Activated CD4-positive, alpha-beta T cell treated with anti-CD3 and anti-CD28 coated beads, Interleukin-2, amount 50 U/mL, for 1 hour (primary cell): ENCODE data around the gene DAO.

Experiments used
- DNase-seq: peaks from one replicate; pipeline ENCODE4 v3.0.0-alpha.2; 2020

The DAO gene

DNA sequence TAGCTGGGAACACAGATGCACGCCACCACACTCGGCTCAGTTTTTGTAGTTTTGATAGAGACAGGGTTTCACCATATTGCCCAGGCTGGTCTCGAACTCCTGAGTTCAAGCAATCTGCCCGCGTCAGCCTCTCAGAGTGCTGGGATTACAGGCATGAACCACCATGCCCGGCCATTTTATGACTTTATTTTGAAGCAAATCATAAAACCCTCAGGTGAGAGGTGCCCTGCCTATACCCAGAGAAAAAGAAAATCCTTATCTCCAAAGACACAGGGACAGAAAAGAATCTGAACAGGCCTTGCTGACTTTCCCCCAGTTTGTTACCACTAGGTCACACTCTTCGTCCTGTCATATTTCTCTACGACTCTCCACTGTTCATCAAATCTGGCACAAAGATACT is 48.8 kb downstream of the DAO start:
- DNase-seq: no peak

DNA sequence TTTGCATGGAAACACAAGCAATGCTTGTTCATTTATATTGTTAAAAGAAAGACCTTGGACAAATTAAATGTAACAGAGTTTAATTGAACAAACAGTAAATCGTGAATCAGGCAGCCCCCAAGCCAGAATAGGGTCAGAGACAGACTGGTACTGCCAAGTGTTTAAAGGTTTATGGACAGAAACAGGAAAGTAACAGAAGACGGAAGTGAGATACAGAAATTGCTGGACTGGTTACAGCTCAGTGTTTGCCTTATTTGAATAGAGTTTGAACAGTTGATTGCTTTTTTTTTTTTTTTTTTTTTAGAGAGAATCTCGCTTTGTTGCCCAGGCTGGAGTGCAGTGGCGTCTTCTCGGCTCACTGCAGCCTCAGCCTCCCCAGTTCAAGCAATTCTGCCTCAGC is 50.3 kb downstream of the DAO start:
- DNase-seq: no peak

DNA sequence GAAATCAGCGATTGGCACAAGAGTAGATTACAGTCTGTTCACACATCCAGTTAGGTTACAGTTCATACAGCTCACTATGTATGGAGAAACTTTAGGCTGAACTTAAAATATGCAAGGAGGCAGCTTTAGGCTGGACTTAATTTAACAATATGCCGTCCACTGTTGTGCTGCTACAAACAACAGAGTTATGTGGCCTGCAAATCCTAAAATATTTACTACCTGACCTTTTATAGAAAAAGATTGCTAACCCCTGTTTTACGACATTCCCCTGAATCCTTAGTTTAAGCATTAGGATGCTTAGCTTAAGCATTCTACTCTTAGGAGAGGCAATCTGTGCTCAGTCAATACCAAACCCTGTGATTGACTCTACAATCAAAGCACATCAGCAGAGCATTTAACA is 50.9 kb downstream of the DAO start:
- DNase-seq: no peak

DNA sequence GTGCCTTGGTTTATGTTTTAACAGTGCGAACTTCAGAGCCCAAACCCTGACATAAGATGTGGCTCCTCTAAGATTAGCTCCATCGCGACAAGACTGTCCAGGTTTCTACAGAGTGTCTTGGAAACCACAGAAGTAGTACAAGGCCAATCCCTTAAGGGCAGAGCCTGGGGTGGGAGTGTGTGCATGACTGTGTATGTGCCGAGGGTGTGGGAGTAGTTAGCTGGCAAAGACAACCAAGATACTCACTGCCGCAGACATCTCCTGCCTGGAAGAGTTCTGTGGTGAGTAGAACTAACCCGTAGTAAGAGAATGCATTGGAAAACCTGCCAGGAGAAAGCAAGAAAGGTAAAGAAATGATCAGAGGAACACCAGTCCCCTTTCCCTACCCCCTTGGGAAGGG is 54.1 kb downstream of the DAO start:
- DNase-seq: no peak

DNA sequence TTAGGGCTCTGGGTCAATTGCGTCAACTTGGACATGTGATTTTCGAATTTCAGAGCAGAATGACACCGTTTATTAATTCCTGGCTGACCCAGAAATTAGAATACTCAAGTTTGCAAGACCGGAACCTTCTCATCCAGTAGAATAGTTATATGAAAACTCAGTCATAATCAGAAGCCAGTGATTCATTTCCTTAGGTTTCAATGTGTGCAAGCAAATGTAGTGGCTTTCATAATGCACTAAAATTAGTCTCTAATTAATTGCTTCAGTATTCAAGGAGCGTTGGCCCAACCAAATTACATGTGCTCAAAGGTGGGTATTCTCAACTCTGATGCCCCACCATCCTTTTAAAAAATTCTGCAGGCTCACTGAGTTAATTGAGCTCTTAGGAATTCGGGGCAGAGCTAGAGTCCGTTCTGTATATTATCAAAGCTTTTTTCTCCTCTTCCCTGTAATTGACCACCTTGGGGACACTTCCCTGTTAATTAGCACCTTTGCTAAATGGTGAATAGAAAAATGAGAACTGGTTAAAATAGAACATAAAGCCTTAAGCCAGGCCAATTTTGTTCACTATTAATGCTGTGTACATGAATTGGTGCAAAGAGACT is 55.4 kb downstream of the DAO start:
- DNase-seq: no peak

DNA sequence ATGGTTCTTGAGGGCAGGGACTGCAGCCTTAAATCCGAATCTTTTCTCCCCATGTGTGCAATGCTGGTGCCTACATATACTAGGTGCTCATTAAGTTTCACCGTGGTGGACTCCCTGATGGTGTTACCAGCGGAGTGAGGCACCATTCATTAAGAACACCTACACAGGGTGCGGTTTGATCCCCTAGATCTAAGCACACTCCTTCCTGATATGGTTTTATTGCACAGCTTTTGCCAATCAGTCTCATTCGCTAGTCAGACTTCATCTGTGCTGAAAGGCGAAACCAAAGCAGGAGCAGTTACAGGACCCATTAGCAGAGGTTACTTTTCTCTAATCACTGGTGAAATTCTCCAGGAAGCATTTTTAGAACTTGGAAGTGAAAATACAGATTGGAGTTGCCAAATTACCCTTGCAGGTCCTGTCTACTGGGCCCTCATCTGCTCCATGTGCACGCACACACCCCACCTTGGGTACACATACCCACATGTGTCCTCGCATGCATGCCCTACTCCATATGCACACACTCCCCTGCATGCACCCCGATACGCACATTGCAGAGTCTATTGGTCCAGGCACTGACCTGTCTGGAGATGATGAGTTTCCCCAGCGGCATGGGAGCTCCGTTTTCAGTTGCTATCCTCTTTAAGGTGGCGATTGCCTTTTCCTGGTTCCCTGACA is 58.5 kb downstream of the DAO start:
- DNase-seq: no peak

DNA sequence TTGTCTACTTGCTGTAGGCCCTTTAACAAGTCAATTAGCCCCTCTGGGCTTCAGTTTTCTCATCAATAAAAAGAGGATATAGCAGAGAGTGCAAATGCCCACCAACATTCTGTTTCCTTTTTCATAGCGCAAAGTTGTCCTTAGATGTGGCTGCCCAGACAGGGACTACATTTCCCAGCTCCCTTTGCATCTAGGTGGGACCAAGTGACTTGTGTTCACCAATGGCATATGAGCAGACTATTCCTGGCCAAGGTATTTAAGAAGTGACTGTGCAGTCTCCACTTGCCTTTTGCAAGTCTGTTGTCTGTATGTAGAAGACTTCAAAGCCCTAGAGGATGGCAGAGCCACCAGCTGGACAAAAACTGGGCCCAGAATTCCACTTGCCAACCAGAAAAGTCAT is 59.7 kb downstream of the DAO start:
- DNase-seq: no peak

DNA sequence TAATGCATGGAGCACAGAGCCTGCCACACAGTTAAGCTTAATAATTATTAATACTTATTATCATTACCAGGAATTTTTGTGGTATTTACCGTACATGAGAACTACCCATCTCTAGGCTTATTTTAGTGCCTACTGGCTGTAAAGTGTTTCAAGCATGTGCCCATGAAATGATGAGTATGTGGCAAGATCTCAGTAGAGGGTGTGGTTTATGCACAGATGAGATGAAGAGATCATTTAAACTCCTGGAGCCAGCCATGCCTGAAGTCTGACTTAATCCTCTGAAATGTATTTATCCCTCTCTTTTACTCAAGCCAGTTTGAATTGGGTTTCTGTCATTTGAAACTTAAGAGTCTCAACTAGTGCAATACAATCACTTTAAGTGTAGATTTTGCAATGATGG is 60.2 kb downstream of the DAO start:
- DNase-seq: no peak

DNA sequence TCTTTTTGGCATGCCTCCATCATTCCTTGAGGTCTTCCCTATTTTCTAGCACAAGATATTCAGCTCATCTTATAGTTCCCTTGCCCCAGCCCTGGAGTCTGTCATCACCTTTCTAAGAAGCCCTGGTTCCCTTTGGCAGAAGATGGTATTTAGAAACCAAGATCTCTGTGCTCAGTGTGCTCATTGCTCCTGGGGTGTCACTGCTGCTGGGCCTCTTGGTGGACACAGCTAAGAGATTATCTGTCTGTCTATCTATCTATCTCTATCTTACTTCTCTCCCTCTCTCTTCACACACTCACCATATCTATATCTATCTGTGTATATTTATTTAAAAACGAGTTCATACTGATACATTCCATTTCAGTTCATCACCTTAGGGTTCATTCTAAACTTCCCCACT is 67.2 kb downstream of the DAO start:
- no peak for DNase-seq

DNA sequence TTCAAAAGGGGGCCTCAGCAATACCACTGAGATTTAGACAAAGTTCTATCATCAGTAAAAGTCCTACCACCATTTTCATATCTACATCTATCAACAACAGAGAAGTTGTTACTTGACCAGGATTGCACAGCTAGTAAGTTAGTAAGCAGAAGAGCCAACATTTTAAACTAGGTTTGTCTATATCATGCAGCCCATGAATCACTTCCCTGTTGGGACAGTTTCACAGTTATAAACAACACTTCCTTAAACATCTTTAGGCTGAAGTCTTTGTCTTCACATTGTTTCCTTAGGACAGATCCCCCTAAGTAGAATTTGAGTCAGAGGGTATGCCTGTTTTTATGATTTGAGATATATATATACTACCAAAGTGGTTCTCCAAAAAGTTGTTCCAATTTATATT is 68.5 kb downstream of the DAO start:
- no peak for DNase-seq

DNA sequence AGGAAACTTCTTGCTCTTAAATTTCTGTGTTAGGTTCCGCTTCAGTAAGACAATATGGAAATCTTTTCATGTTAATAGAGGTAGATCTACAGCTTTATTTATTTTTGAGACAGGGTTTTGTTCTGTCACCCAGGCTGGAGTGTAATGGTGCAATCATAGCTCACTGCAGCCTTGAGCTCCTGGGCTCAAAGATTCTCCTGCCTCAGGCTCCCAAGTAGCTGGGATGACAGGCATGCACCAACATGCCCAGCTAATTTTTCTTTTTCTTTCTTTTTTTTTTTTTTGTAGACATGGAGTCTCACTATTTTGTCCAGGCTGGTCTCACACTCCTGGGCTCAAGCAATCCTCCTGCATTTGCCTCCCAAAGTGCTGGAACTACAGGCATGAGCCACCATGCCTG is 70.1 kb downstream of the DAO start:
- DNase-seq: no peak
